HG03095 (cell line): ENCODE results near the gene HSF5.

Experiments
- ATAC-seq: cut with Tn5 transposase; IDR thresholded peaks from one replicate; pipeline ENCODE4 v1.9.1; 2021; ENCODE audit warnings: moderate library complexity; ENCODE audit not compliant: unreplicated experiment

The HSF5 gene

GRCh38 chr17:58487589-58488427, at the start of gene HSF5:
TSS of gene HSF5 (minus strand) at chr17:58488408. CDS start at chr17:58488274, 134 bp downstream.
- ATAC-seq = no peak

DNA sequence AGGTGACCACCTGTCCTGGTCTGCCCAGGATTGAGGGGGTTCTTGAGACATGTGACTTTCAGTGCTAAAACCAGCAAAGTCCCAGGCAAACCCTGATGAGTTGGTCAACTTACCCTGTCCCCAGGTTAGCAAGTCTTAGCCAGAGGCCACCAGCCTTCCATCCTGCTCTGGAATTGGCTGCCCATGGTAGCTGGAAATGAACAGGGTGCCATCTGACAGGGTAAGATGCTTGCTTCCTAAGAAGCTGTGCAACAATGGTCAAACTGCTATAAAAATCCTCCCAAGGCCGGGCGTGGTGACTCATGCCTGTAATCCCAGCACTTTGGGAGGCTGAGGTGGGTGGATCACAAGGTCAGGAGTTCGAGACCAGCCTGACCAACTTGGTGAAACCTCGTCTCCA, 49.1 kb upstream of the HSF5 start:
- ATAC-seq = no peak

DNA sequence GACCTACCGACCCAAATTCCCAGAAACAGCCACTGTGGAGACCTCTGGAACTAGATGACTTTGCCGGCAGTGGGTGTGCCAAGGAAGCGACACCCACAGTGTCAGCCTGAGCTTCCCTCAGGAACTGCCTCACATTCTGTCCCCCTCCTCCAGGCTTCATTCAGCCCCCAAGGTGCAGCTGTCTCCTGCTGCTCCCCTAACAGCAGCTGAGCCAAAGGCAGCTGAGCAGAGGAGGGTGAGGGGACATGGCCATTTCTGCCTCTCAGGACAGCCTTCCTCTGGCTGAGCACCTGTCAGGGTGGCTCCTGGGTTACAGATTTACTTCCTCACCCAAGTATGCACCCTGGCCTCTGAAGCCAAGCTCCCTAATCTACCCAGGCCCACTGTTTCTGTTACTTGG, 48.3 kb upstream of the HSF5 start:
- no peak for ATAC-seq

GRCh38 chr17:58535431-58535830, 47.2 kb upstream of the HSF5 start:
- ATAC-seq = no peak

- ATAC-seq = no peak
Measured at GRCh38 chr17:58534901-58535421, 46.8 kb upstream of the HSF5 start.

DNA sequence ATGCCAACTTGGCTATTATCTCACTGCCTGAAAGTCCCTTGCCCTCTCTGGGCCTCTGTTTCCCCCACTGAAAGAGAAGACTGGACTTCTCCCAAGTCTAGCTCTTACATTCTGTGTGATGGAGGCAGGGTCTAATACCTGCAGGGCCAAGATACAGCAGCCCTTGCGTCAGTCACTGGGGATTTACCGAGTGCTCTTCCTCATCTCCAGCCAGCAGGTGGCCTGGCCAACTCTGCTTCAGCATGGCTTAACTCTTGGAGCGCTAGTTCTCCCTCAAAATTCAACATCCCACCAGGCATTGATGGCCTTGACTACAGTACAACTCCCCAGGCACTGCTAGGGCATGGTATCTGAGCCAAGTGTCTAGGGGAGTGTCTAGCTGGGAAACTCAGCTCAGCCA, 46.1 kb upstream of the HSF5 start:
- no peak for ATAC-seq

GRCh38 chr17:58533616-58534188, 45.5 kb upstream of the HSF5 start:
- ATAC-seq = no peak

GRCh38 chr17:58532555-58532951, 44.3 kb upstream of the HSF5 start:
- ATAC-seq = no peak

GRCh38 chr17:58531661-58532554, 43.7 kb upstream of the HSF5 start:
- peak; percentile 66 for ATAC-seq

GRCh38 chr17:58531122-58531521, 42.9 kb upstream of the HSF5 start:
- ATAC-seq = no peak

GRCh38 chr17:58530655-58531054, 42.4 kb upstream of the HSF5 start:
- no peak for ATAC-seq

GRCh38 chr17:58529275-58529674, 41.1 kb upstream of the HSF5 start:
- no peak for ATAC-seq

GRCh38 chr17:58528443-58528842, 40.2 kb upstream of the HSF5 start:
- ATAC-seq = no peak

- ATAC-seq = no peak
Measured at GRCh38 chr17:58527949-58528348, 39.7 kb upstream of the HSF5 start.

- no peak for ATAC-seq
Measured at GRCh38 chr17:58527306-58527705, 39.1 kb upstream of the HSF5 start.

GRCh38 chr17:58525239-58525638, 37.0 kb upstream of the HSF5 start:
- ATAC-seq = no peak

DNA sequence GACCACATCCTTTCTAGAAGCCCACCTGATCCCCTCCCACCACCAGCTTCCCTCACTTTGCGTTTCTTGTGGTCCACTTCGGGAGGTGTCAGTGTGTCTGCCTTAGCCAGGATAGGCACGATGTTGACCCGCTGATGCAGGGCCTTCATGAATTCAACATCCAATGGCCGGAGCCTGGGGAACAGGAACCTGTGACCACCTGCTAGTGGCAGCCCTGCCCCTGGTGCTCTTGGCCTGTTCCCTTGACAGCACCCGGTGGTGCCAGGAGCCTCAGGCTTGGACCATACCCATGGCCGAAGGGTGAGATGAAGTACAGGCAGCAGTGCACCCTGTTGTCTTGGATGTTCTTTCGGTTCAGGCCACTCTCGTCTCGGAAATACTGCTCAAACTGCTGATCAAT, 33.5 kb upstream of the HSF5 start:
- ATAC-seq = no peak

DNA sequence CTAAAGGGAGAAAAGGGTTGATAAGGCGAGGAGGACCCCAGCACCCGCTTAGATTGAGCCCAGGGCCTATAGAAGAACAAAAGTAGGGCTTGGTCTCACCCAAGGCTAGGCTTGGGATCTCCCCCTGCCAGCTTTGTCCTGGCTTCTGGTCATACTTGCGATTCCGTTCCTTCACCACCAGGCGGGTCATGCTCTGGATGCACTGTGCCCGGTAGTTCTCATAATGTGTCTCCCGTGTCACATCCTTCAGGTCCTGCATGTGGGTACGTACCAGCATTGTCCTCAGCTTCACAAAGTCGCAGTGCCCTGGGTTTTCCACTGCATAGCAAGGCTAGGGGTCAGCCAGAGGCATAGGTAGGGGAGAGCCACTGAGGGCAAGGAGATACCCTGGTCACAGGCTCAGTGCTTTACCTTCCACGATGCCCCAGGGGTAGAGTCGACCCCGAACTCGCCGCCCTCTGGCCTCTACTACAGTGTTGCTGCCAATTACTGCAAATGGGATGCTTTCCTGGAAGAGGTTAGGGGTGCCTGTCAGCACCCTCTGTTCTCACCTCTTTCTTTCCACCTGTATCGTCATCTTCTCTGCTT, 32.7 kb upstream of the HSF5 start:
- ATAC-seq = no peak

DNA sequence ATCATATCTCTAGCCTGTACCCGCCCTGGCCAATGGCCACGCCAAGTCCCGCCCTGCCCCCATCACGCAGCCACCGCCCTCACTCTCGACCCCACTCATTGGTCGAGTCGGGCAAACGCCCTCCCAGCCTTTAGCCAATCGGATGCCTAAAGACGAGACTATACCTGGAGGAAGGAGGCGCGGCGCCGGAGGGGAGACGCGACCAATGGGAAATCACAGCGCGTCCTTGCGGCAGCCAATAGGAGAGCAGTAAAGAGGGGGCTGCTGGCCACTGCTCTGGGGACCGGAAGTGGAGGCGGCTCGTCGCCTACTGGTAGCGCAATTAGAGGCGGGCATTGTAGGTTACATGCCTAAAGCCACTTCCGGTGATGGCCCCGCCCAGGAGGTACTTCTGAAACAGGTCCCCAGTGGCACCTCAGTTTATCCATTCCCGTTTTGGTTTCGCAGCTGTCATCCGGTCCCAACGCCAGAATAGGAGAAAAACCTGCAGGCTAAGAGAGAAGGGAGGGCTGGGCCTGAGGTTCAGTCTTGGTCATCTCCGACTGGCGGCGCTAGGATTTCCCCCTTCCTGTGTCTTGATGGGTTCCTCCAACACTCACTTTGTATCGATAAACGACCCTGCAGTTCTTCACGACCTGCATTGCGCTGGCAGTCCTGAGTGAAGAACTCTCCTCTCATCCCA, 29.9 kb upstream of the HSF5 start:
- ATAC-seq = peak; percentile 75

- no peak for ATAC-seq
Measured at GRCh38 chr17:58517378-58517927, 29.2 kb upstream of the HSF5 start.
